Stimulated activated CD8-positive, alpha-beta memory T cell treated with anti-CD3 and anti-CD28 coated beads, Interleukin-4, amount 100 ng/mL, for 4 hours (primary cell): ENCODE results near the gene LIX1.

Experiments used
- DNase-seq, 2 donors: peaks; one replicate each; pipeline ENCODE4 v3.0.0-alpha.2; 2020; ENCODE audit warnings: low read depth in 2 of 2, low spot score in 1 of 2

LIX1 gene

DNA sequence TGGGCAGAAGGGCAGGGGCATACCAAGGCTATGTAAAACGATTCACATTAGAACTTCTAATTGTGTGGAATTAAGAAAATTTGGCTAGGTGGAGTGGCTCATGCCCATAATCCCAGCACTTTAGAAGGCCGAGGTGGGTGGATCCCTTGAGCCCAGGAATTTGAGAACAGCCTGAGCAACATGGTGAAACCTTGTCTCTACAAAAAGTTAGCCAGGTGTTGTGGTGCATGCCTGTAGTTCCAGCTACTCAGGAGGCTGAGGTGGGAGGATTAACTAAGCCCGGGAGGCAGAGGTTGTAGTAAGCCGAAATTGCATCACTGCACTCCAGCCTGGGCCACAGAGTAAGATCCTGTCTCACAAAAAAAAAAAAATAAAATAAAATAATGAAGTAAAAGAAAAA is 65.2 kb downstream of the LIX1 start:
- no peak for DNase-seq

DNA sequence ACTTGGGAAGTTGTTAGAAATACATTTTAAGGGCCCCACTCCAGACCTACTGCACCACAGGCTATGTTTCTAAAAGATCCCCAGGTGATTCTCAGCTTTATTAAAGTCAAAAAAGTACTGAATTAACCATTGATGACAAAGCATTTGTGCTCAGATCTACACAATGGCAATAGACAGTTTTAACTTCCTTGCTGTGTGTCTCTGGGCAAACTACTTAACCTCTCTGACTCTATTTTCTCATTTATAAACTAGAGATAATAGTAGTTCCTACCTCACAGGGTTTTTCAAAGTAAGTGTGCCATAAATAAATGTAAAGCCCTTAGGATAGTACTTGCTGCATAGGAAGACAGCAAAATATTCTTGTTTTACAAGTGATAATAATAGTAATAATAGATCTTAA is 66.3 kb downstream of the LIX1 start:
- no peak for DNase-seq

DNA sequence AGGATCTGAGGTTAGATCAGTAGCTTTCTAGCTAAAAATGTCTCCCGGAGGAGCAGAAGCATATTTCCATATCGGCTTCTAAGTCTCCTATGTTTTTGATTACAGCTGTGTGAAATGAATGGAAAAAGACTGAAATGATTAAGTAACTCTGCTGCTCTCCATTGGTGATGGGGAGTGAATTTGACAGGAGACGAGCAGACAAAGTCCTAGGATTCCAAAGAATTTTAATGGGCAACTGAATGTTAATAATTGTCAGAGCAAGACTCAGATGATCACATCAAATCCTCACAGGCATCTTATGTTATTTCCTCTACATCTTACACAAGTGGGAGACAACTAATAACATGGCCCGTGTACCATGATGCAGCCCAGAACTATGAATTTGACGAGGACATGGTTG is 66.8 kb downstream of the LIX1 start:
- no peak for DNase-seq

DNA sequence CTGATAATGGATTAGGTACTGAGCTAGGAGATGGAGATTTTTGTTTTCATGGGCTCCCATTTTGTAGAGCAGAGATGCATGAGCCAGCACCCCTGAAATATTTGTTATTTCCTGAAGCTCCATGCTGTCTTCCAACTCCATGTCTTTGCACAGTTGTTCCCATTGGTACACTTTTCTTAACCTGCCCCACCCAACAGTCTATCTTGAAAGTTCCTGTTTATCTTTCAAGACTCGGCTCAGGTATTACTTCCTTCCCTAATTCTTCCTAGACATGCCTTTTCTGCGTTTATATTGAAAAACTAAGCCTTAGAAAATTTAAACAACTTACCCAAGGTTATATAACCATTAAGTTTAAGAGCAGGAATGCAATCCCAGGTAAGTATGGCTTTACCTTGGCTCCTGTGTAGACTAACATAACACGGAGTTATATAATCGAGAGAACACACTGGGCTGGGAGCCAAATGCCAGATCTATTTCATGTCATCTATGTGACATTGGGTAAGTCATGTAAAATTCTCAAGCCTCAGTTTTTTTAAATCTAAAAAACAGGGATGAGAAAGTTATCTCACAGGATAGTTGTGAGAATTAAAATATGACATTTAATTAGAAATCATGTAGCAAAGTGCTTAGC is 67.4 kb downstream of the LIX1 start:
- DNase-seq, result no peak

DNA sequence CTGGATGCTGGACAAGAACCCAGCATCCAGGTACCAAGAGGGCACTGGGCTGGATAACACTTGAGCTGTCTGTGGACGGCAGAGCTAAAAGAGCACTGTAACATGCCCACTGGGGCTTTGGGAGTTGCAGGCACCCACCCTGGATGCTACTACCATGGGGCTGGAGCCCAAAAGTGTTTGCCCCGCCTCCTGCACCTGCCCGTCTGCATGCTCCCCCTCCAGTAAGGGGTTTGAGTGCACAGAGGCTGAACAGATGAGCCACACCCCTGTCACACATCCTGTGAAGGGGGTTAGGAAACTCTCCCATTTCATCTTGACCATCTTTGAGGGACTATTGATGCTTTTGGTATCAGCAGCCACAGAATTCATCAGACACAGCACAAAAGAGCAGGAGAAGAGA is 69.0 kb downstream of the LIX1 start:
- DNase-seq, result no peak

DNA sequence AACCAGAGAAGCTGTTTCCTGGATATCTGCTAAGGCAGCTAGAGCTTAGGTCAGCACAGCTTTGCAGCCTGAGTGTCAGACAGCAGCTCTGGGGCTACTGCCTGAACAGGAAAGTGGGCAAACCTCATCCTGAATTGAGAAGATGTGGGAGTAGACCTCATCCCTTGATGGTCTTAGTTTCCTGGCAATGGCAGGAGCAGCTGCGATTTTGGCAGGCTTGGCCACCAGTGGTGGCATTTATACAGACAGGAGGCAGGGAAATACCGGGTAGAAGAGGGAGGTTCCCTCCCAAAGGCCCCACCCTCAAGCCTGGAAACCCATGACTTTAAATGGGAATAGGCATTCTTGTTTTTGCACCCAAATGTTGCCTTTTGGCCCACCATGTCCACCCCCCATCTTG is 69.7 kb downstream of the LIX1 start:
- DNase-seq, result no peak

DNA sequence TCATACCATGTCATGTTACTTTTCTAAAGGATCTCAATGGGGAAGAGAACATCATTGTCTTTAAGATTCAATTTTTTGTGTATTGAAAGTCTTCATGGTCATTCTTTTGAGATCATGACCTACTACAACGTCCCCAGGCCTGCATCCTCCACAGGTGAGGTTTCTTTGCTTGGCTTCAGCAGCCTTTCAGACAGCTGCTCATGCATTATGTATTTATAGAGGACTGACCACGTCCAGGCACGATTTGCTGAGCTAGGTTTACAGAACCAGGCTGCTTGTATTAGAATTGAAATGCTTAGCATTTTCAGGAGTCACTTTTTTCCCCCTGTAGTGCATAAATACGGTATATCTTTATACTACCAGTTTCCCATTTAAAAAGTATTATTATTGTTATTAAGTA is 70.4 kb downstream of the LIX1 start:
- DNase-seq, result no peak

DNA sequence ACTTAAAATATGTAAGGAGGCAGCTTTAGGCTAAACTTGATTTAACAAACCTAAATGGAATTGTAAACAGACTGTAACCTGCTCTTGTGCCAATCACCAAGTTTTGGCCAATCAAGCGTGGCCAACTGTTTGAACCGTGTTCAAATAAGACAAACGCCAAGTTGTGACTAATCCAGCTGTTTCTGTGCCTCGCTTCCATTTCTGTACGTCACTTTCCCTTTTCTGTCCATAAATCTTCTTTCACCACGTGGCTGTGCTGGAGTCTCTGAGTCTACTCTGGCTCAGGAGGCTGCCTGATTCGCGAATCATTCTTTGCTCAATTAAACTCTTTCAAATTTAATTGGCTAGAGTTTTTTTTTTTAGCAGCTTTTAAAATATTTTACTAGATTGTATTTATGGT is 71.3 kb downstream of the LIX1 start:
- no peak for DNase-seq

DNA sequence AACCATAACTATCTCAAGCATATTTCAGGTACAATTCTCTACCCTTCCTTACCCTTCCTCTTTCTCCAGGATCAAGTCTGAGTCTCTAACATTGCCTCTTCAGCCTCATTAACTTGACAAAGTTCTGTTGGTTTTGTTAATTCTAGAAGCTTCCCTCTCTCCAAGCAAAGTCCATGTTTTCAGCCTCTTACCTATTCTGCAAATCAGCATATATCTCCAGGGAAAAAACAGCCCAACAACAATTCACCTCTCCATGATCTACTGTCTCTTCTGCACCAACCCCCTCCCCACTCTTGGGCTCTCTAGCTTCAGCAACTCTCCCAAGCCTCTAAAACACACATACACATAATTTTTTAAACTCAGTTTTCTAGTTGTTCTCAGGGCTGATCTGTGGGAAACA is 72.2 kb downstream of the LIX1 start:
- no peak for DNase-seq

DNA sequence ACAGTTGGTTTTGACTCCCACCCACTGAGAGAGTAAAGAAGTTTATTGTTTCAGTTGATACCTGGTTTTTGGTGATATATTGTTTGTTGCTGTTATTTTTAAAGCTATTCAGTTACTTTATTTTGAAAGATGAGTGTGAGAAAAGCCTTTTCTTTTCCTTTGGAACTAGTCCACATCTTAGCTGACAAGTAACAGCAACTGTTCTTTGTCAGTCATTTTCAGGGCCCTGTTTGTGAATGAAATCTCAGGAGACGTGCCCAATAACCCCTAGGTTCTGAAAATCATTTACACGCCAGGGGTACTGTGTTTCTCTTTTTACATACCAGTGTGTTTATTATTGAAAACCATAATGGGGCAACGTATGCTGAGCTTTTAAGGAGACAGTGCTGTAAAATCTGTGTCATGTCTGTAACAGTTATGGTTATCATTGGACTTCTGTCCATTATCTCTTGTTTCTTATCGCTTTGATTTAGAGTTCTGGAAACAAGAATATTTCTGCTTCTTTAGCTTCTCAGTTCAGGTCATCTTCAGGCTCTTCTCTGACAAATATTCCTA is 75.0 kb downstream of the LIX1 start:
- DNase-seq, result no peak

DNA sequence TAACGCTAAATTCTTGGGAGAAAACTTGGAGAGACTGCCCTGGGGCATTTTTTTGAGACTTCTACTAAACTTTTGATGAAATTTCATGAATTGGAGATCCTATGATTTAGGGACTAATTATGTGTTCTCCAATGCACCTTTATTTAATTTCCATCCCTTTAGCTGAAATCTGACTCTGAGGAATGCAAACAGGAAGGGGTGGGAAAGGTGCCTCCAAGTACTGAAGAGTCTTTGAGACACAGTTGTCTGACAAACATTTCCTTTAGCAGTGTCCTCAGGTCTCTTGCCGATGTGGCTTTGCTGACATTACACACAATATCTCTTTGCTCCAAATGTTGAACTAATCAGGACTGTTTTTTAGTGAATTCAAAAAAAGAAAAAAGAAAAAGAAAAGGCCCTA is 76.9 kb downstream of the LIX1 start:
- DNase-seq, result no peak

DNA sequence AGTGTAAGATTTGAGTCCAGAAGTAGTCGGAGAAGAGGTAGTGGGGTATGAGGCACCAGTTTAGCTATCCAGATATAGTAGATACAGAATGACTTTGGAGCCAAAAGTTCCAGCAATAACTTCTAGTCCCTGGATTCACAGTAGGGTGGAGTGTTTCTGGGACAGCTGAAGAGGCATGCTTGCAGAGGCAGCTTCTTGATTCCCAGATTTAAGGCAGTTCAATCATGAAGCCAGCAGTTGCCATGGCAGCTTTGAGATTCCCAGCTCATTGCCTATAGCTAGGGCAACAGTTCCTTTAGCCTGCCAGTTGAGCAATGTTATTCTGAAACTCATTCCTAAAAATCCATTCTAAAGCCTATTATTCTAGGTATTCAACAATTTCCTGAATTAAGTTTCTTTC is 79.2 kb downstream of the LIX1 start:
- no peak for DNase-seq

DNA sequence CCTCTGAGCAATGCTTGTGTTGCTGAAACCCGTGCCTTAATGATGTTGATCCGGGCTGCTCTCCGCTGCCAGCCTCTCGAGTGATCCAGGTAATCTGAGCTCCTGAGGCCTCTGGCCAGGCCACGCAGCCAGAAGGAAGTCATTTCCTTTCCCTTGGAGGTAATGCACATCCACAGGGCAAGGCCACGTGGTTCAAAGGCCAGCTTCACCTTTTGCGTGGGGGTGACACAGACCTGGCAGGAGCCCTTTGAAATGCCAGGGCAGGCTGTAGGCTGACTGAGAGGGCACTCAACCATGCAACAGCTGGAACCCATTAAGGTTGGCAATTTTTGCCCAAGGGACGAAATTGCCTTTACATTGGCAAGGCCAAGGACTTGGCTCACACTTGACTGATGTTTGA is 80.4 kb downstream of the LIX1 start:
- DNase-seq, result no peak

DNA sequence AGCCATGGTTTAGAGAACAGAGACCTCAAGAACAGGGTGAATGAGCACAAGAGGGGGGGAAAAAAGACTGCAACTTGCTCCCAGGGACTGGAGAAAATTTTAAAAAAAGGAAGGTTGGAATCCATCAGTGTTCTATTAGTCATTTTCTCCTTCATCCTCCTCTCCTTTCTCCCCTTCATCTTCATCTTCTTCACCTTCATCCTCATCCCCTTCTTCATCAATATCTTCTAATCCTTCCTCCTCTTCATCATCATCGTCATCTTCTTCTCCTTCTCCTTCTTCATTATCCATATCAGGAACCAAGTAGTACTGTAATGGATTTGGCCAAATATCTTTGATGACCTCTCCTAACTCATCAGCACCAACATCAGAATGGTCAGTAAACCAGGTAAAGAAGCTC is 86.1 kb downstream of the LIX1 start:
- DNase-seq, result no peak

DNA sequence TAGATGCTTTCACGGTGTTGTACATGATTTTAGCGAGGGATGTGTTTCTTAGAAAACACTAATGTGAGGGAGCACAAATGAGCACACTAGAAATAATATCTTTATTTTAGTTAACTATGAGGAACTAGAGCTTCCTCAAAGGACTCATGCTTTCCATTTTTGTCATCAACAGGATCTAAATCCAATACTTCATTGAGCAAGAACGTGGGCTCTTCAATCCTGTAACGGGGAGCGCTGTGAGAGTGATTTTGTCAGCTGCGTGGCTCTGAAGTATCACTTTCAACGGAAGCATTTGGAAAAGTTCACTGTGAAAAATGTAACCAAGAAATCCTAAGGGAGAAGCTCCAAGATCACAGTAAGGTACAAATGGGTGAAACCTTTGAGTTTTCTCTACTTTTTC is 93.2 kb downstream of the LIX1 start:
- DNase-seq, result no peak

DNA sequence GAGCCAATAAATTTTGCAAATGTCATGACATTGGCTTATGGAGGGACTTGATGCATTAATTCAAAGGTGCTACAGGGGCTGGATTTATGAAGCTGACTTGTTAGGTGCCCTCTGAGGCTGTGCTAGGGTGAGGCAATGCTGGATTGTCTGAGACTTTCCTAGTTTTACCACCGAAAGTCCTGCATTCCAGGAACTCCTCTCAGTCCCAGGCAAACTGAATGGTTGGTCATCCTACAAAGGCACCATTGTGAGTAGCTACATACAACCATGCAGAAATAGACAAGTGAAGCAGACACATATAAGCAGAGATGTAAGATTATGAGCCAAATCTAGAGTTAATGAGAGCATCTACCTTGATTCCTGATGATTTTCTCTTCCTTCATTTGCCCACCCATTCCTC is 95.3 kb downstream of the LIX1 start:
- no peak for DNase-seq

DNA sequence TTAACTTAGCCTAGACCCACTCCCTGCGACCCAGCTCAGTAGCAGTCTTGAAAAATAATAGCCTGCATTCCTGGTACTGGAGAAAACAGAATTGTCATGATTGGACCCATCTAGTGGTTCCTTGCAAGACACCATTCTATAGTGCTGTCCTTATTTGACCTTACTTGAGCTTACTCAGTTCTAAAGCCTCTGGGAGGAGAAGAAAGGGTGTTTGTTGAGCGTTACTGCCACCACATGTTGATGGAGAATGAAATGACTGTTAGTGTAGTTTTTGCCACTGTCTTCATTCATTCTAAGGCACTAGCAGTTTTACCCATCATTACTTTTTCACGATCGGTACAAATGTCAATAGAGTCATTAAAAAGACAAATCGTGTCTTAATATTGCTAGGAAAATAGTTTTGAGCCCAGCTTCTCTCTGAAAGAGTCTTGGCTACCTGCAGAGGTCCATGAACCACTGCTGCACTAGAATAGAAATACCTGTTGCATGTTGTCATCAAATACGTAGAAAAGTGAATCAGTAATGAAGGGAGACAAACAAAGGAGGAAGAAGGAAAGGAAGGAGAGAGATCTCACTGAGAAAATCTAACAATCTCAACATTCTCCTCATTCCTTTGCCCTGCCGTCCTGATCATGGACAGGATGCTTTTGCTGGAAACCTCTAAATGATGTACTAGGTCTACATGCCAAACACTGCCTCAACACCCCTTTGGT is 96.0 kb downstream of the LIX1 start:
- DNase-seq, result no peak

DNA sequence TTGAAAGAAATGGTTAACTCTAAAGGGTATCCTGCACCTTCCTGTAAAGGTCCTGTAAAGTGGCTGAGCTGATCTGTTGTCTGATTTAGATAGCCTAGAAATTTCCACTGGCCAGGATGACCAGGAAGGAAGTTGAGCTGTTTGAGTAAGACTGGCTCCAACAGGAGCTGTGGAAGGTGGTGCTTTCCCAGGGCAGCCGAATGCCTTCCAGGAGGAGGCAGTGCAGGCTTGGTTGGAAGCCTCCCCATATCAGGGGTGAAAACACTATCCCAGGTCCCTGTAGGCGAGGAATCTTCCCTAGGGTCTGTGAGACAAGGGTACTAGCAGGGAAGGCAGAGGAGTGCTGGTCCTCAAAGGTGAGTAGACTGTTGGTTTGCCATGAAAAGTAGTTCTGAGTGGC is 98.4 kb downstream of the LIX1 start:
- DNase-seq, result no peak

DNA sequence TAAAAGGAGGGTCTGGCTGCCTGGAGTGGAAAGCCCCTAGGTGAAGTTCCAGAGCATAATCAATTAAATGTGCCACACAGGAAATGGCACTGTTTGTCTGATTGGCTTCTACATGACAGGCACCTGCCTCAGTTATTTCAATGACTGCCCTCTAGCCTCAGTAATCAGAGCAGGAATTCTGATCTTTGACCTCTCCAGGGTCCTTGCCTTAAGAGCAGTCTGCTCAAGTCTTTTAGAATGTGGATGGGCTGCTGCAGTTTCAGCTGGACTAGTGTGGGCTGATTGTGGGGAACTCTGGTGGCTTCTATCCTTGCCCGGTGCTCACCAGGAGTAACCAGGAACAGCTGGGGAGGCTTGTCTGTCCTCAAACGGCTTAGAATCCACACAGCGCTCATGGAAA is 98.9 kb downstream of the LIX1 start:
- DNase-seq, result no peak

DNA sequence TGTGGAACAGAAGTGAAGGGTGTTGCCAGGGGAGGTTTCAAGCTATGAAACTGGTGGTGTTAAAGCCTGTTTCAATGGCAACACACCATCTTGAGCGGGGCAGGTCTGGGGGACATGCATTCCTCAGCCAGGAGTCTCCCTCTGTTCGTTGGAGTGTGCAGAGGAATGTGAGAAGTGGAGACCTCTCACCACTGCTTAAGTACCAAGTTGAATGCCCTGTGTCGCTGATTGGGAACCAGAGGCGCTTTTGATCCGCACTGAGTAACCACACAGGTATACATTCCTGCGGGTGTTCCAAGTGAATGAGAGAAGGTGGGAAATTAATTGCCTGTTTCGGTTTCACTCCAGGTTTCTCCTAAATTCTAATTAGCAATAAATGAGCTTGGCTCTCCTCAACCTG is 99.4 kb downstream of the LIX1 start:
- no peak for DNase-seq
